A549 (cell line): ENCODE data around the gene MAGI2. TPM values are rescaled to one million over a fixed set of nuclear protein-coding genes. Genes with fewer than 3 reads are reported as not detected.

Source experiments
- ATAC-seq, 2 experiments: fragments of 200-7000 bp in 1 of 2; fragments of >200 bp in 1 of 2; cut with Nextera tagmentation in 1 of 2; cut with Tn5 transposase in 1 of 2; 3 replicates each; pipeline versions ENCODE4 v1.8.0 to v1.9.1; 2018 to 2020; ENCODE audit warnings: mild to moderate bottlenecking in 1 of 2, moderate library complexity in 1 of 2
- CTCF ChIA-PET: fragments of 300-600 bp; sonication (Branson Sonifier 250); formaldehyde crosslinking; extraction: SDS; loops from one replicate; lab custom pipeline; 2021; ENCODE audit warnings: antibody characterized with exemption, inconsistent platforms; lab: Yijun Ruan, JAX
- POLR2A ChIA-PET: fragments of 350-600 bp; formaldehyde crosslinking; extraction: SDS; loops from one replicate; lab custom pipeline; 2021; ENCODE audit warnings: antibody characterized with exemption, inconsistent platforms; lab: Yijun Ruan, JAX
- DNase-seq, 2 experiments: peaks; one replicate each; pipeline versions ENCODE4 v3.0.0 to v3.0.0-alpha.2; 2011 to 2016; ENCODE audit warnings: low read depth in 1 of 2, low spot score in 1 of 2
- FAIRE-seq: peaks from 2 replicates; lab custom pipeline; 2011; peaks lifted over from hg19 to GRCh38; lab: Jason Lieb, UNC
- H3K27ac ChIP-seq, 2 experiments: fragments of >200 bp; sonication (Bioruptor Twin); formaldehyde crosslinking; 3 replicates each; pipeline ENCODE4 v1.5.1; 2016 to 2017
- H3K4me1 ChIP-seq: fragments of >200 bp; sonication (Bioruptor Twin); formaldehyde crosslinking; 3 replicates; pipeline ENCODE4 v1.6.1; 2016
- H3K4me2 ChIP-seq: fragments of >200 bp; sonication (Bioruptor Twin); formaldehyde crosslinking; 3 replicates; pipeline ENCODE4 v1.6.1; 2016
- H3K4me3 ChIP-seq: fragments of >200 bp; sonication (Bioruptor Twin); formaldehyde crosslinking; 3 replicates; pipeline ENCODE4 v1.5.1; 2016
- H3K9me3 ChIP-seq: fragments of >200 bp; sonication (Bioruptor Twin); formaldehyde crosslinking; 3 replicates; pipeline ENCODE4 v1.6.1; 2016
- BCL3 ChIP-seq: fragments of >200 bp; sonication (Bioruptor Twin); formaldehyde crosslinking; IDR thresholded peaks from 3 replicates; pipeline ENCODE4 v1.6.1; 2016
- BHLHE40 ChIP-seq: IDR thresholded peaks from 2 replicates; pipeline ENCODE4 v1.6.1; 2012; ENCODE audit warnings: low read depth, low read length, inconsistent platforms
- CEBPB ChIP-seq, 2 experiments: fragments of >200 bp in 1 of 2; sonication (Bioruptor Twin) in 1 of 2; formaldehyde crosslinking in 1 of 2; IDR thresholded peaks; 2 replicates each; pipeline ENCODE4 v1.6.1; 2012 to 2016
- CHD2 ChIP-seq: fragments of 150-350 bp; IDR thresholded peaks from 2 replicates; pipeline ENCODE4 v1.6.1; 2014; ENCODE audit warnings: low read length; ENCODE audit not compliant: partially characterized antibody
- CHD4 ChIP-seq: fragments of 200-600 bp; sonication (generic); IDR thresholded peaks from 2 replicates; pipeline ENCODE4 v1.6.1; 2016; ENCODE audit warnings: antibody characterized with exemption, mild to moderate bottlenecking, borderline replicate concordance
- EHF ChIP-seq: fragments of 250-450 bp; sonication (Bioruptor Pico); IDR thresholded peaks from 2 replicates; pipeline ENCODE4 v1.5.0; 2020; ENCODE audit warnings: mild to moderate bottlenecking
- ELK1 ChIP-seq: fragments of 150-350 bp; IDR thresholded peaks from 2 replicates; pipeline ENCODE4 v1.6.1; 2014; ENCODE audit warnings: low read depth, mild to moderate bottlenecking, low read length
- EP300 ChIP-seq, 2 experiments: fragments of >200 bp; sonication (Bioruptor Twin); formaldehyde crosslinking; IDR thresholded peaks; 2 replicates in 1 of 2; 3 replicates in 1 of 2; pipeline ENCODE4 v1.6.1; 2016 to 2017
- ESRRA ChIP-seq: fragments of 150-350 bp; IDR thresholded peaks from 2 replicates; pipeline ENCODE4 v1.6.1; 2014; ENCODE audit warnings: mild to moderate bottlenecking, low read length, borderline replicate concordance
- FOXS1 ChIP-seq: fragments of 250-450 bp; sonication (Bioruptor Pico); IDR thresholded peaks from 2 replicates; pipeline ENCODE4 v1.5.0; 2020; ENCODE audit warnings: mild to moderate bottlenecking, moderate library complexity
- GATA3 ChIP-seq: IDR thresholded peaks from 2 replicates; pipeline ENCODE4 v1.6.1; 2012; ENCODE audit warnings: borderline replicate concordance
- HDAC2 ChIP-seq: fragments of 200-600 bp; sonication (generic); IDR thresholded peaks from 2 replicates; pipeline ENCODE4 v1.6.1; 2016
- HEYL ChIP-seq: fragments of 250-450 bp; sonication (Bioruptor Pico); IDR thresholded peaks from 2 replicates; pipeline ENCODE4 v1.8.0; 2021; ENCODE audit warnings: mild to moderate bottlenecking, moderate library complexity
- HOXA7 ChIP-seq: fragments of 250-450 bp; sonication (Bioruptor Pico); IDR thresholded peaks from 2 replicates; pipeline ENCODE4 v1.5.0; 2020; ENCODE audit warnings: mild to moderate bottlenecking, moderate library complexity
- HOXB13 ChIP-seq: fragments of 250-450 bp; sonication (Bioruptor Pico); IDR thresholded peaks from 2 replicates; pipeline ENCODE4 v1.5.0; 2020; ENCODE audit warnings: low read depth, mild to moderate bottlenecking, moderate library complexity
- HOXB5 ChIP-seq: fragments of 250-450 bp; sonication (Bioruptor Pico); IDR thresholded peaks from 2 replicates; pipeline ENCODE4 v1.5.0; 2020; ENCODE audit warnings: mild to moderate bottlenecking, moderate library complexity
- JUNB ChIP-seq: fragments of >200 bp; sonication (Bioruptor Twin); formaldehyde crosslinking; IDR thresholded peaks from 2 replicates; pipeline ENCODE4 v1.6.1; 2016
- MAX ChIP-seq: IDR thresholded peaks from 2 replicates; pipeline ENCODE4 v1.6.1; 2012
- MYC ChIP-seq: IDR thresholded peaks from 2 replicates; pipeline ENCODE4 v1.6.1; 2012; ENCODE audit warnings: mild to moderate bottlenecking, inconsistent platforms, low read length, improper control_type of control experiment, borderline replicate concordance
- PBX3 ChIP-seq: IDR thresholded peaks from 2 replicates; pipeline ENCODE4 v1.6.1; 2012
- PHF8 ChIP-seq: fragments of 200-600 bp; sonication (generic); IDR thresholded peaks from 2 replicates; pipeline ENCODE4 v1.6.1; 2016; ENCODE audit warnings: low read depth, mild to moderate bottlenecking, antibody characterized with exemption, moderate library complexity, borderline replicate concordance
- POLR2AphosphoS2 ChIP-seq: conservative IDR thresholded peaks from 2 replicates; pipeline ENCODE4 v1.6.1; 2012; ENCODE audit warnings: low read length, improper control_type of control experiment, inconsistent platforms
- RARB ChIP-seq: fragments of 250-450 bp; sonication (Bioruptor Pico); IDR thresholded peaks from 2 replicates; pipeline ENCODE4 v1.8.0; 2021; ENCODE audit warnings: mild to moderate bottlenecking, moderate library complexity
- RCOR1 ChIP-seq: fragments of 150-350 bp; IDR thresholded peaks from 2 replicates; pipeline ENCODE4 v1.6.1; 2014; ENCODE audit warnings: antibody characterized with exemption, low read length, low read depth
- RFX5 ChIP-seq: fragments of 450-650 bp; IDR thresholded peaks from 2 replicates; pipeline ENCODE4 v1.7.1; 2014; ENCODE audit warnings: antibody characterized with exemption, mild to moderate bottlenecking, moderate library complexity
- RNF2 ChIP-seq: fragments of 200-600 bp; sonication (generic); IDR thresholded peaks from 2 replicates; pipeline ENCODE4 v1.6.1; 2016; ENCODE audit warnings: low read depth, mild to moderate bottlenecking, antibody characterized with exemption, moderate library complexity, borderline replicate concordance
- TFCP2L1 ChIP-seq: fragments of 250-450 bp; sonication (Bioruptor Pico); IDR thresholded peaks from 2 replicates; pipeline ENCODE4 v1.5.0; 2021; ENCODE audit warnings: mild to moderate bottlenecking
- ZC3H11A ChIP-seq: fragments of 450-650 bp; IDR thresholded peaks from 2 replicates; pipeline ENCODE4 v1.6.1; 2014; ENCODE audit warnings: antibody characterized with exemption, mild to moderate bottlenecking
- ZNF302 ChIP-seq: fragments of 250-450 bp; sonication (Bioruptor Pico); IDR thresholded peaks from 2 replicates; pipeline ENCODE4 v1.9.0; 2021; ENCODE audit warnings: inconsistent platforms, mild to moderate bottlenecking, moderate library complexity
- ZSCAN20 ChIP-seq: fragments of 250-450 bp; sonication (Bioruptor Pico); IDR thresholded peaks from 2 replicates; pipeline ENCODE4 v1.8.0; 2022; ENCODE audit warnings: mild to moderate bottlenecking, moderate library complexity
- WGBS: methylation state at CpG from one replicate; pipeline ENCODE4 v1.1.6; 2017; ENCODE audit errors: missing lambda C conversion rate; 5-methylcytosine and 5-hydroxymethylcytosine counted together
- polyA plus RNA-seq, 4 experiments: library from polyadenylated mRNA; depleted of rRNA in 3 of 4; stranded (reverse); fragments of >200 nt; fragmentation: RNase III in 1 of 4; extraction: RNeasy Plus Mini Kit Qiagen cat#74134 plus additional on column Dnase treatment in 1 of 4; gene quantifications; 2 replicates in 3 of 4; 3 replicates in 1 of 4; pipeline ENCODE4 v1.2.3, GENCODE V29; 2011 to 2017

Gene MAGI2
- polyA plus RNA-seq, 2 of the 4 experiments (the other 2 are of a cell fraction), result 0.48 to 0.81 TPM

- H3K27ac ChIP-seq, result no peak overlapping the region
- no peak overlapping the region for H3K4me2 ChIP-seq
- no peak for TF ChIP-seq ELK1
- no peak for TF ChIP-seq RFX5
- TF ChIP-seq CHD4, result no peak
- no peak for TF ChIP-seq ZNF302 (CRISPR knock-in tag)
- TF ChIP-seq POLR2AphosphoS2, result no peak
- TF ChIP-seq BHLHE40, result no peak
- TF ChIP-seq HOXB5 (CRISPR knock-in tag), result no peak
- TF ChIP-seq EHF, result no peak
- no peak for TF ChIP-seq RNF2
- no peak for TF ChIP-seq HOXB13
- no peak for TF ChIP-seq ESRRA
- no peak for TF ChIP-seq ZSCAN20 (CRISPR knock-in tag)
- TF ChIP-seq HOXA7, result no peak
- TF ChIP-seq BCL3, result no peak
- no peak for TF ChIP-seq PHF8
- TF ChIP-seq RARB, result no peak
- no peak for TF ChIP-seq TFCP2L1 (CRISPR knock-in tag)
- no peak for TF ChIP-seq MYC
- no peak for TF ChIP-seq CEBPB (IDR thresholded peaks at IDR 0.05)
- no peak for TF ChIP-seq EP300 (IDR thresholded peaks at IDR 0.05)
- TF ChIP-seq, all 56 proteins: peak for 0
- Histone ChIP-seq H3K9me3 (no peaks in the 10 kb centered on the region), H3K4me3 (no peak overlapping the region), H3K4me1 (no peaks in the 10 kb centered on the region)
- ChIA-PET POLR2A (no interaction called here), CTCF (interaction anchor here (1.1 to 2.3 kb wide), 3 partner anchors 10 to 473 kb away, joined by 4 to 7 read pairs (median 5); no protein-coding TSS in a partner anchor)
- FAIRE-seq, result no peak
- no peak for DNase-seq
- no peak for ATAC-seq
- 75% methylated on average over 6 of the region's 6 CpGs for WGBS
Observed at GRCh38 chr7:79268730-79269129, 184.7 kb downstream of the MAGI2 start.

- Histone ChIP-seq H3K4me1 (no peaks in the 10 kb centered on the region), H3K4me3 (no peak overlapping the region), H3K27ac (no peak overlapping the region), H3K9me3 (no peaks in the 10 kb centered on the region)
- POLR2A ChIA-PET, result no interaction called here
- FAIRE-seq, result peak; percentile 51
- no peak for ATAC-seq
- no peak for TF ChIP-seq MAX
- TF ChIP-seq FOXS1 (CRISPR knock-in tag), result no peak
- no peak for TF ChIP-seq BHLHE40
- no peak for TF ChIP-seq HEYL (CRISPR knock-in tag)
- no peak for TF ChIP-seq ZC3H11A
- TF ChIP-seq GATA3, result no peak
- no peak for TF ChIP-seq PBX3
- no peak for TF ChIP-seq POLR2AphosphoS2
- TF ChIP-seq ELK1, result no peak
- no peak for TF ChIP-seq HDAC2
- TF ChIP-seq JUNB, result no peak
- no peak for TF ChIP-seq EP300 (IDR thresholded peaks at IDR 0.05)
- no peak for TF ChIP-seq CHD4
- TF ChIP-seq RCOR1, result no peak
- no peak for TF ChIP-seq CHD2
- TF ChIP-seq, all 56 proteins: peak for 0
- CTCF ChIA-PET, result interaction anchor here (2.1 kb wide), 1 partner anchor 10 kb away, joined by 5 read pairs; no protein-coding TSS in a partner anchor
- 73% methylated on average over 3 of the region's 3 CpGs for WGBS
- H3K4me2 ChIP-seq, result no peak overlapping the region
- no peak for DNase-seq
Observed at GRCh38 chr7:79258826-79259225, 194.6 kb downstream of the MAGI2 start.
